OCI-LY1 (cell line): ENCODE measurements around the gene MYO16.

Experiments used
- CTCF ChIP-seq: fragments of 200-600 bp; sonication (generic), shearing (Covaris generic); IDR thresholded peaks from 2 replicates; pipeline ENCODE4 v1.5.1; 2017; ENCODE audit warnings: mild to moderate bottlenecking, antibody characterized with exemption, low read length, moderate library complexity, mixed read lengths
- EZH2 ChIP-seq: fragments of 200-600 bp; sonication (generic), shearing (Covaris generic); IDR thresholded peaks from 2 replicates; pipeline ENCODE4 v1.8.0; 2017; ENCODE audit warnings: borderline replicate concordance, mixed run types, mild to moderate bottlenecking, antibody characterized with exemption, low read length, moderate library complexity, mixed read lengths

- TF ChIP-seq CTCF, result no peak
- no peak for TF ChIP-seq EZH2
These were observed 33.1 kb downstream of the MYO16 start for GRCh38 chr13:108662528-108662927.
